ENCODE data around the gene PAFAH1B2.
"Not testable (repeated sequence)": the region's sequence is repeated elsewhere in the genome, so short reads cannot be mapped to it uniquely, and the experiment has no call there.

PAFAH1B2 gene

GRCh38 chr11:117127171-117127901 lies 16.8 kb upstream of the PAFAH1B2 start:
- DNase-seq (ENCODE audit: low spot score), result no peak

DNA sequence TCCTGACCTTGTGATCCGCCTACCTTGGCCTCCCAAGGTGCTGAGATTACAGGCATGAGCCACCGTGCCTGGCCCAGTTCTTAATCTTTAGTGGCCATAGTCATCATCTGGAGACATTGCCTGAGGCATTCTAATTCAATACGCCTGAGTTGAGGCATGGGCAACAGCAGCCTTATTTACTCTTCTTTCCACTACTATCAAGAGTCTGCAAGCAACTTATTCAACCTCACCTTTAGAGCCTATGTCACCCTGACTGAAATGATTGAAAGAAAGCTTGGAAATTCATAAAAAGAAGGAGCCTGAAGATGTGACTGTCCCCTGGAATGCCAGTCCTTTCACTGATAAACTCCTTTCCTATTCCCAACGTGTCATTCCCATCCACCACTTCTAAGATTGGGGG lies 15.8 kb upstream of the PAFAH1B2 start:
- DNase-seq (ENCODE audit: low spot score), result no peak

GRCh38 chr11:117130396-117130795 lies 13.7 kb upstream of the PAFAH1B2 start:
- DNase-seq (ENCODE audit: low spot score), result peak; percentile 62

- peak; percentile 80 for DNase-seq (ENCODE audit: low spot score)
Observed at GRCh38 chr11:117130879-117131278, 13.2 kb upstream of the PAFAH1B2 start.

- no peak for DNase-seq (ENCODE audit: low spot score)
Observed at GRCh38 chr11:117134431-117134830, 9.7 kb upstream of the PAFAH1B2 start.

DNA sequence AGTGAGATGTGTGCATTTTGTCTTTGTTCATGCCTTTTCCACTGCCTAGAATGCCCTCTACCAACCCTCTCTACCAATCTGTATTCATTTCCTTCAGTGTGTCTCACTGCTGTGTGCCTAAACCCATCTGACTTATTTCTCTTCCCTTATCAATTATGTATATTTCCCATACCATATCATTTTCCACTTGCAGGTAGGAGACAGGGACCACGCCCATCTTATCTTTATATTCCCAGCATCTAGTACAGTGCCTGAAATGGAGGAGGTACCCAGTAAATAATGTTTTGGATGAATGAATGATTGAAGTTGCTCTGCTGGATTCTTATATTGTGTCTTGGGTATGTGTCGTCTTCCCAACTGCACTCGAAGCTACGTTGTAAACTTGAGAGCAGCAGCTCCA lies 9.1 kb upstream of the PAFAH1B2 start:
- DNase-seq (ENCODE audit: low spot score), result not testable (repeated sequence)

GRCh38 chr11:117137223-117138086 lies 6.6 kb upstream of the PAFAH1B2 start:
- not testable (repeated sequence) for DNase-seq (ENCODE audit: low spot score)

GRCh38 chr11:117143390-117143789 lies 697 bp upstream of the PAFAH1B2 start:
- peak; percentile 52 for DNase-seq (ENCODE audit: low spot score)

- peak; percentile 78 for DNase-seq (ENCODE audit: low spot score)
Observed at GRCh38 chr11:117144477-117145392, 648 bp downstream of the PAFAH1B2 start.

GRCh38 chr11:117145393-117145761 lies 1.3 kb downstream of the PAFAH1B2 start:
- peak; percentile 58 for DNase-seq (ENCODE audit: low spot score)

DNA sequence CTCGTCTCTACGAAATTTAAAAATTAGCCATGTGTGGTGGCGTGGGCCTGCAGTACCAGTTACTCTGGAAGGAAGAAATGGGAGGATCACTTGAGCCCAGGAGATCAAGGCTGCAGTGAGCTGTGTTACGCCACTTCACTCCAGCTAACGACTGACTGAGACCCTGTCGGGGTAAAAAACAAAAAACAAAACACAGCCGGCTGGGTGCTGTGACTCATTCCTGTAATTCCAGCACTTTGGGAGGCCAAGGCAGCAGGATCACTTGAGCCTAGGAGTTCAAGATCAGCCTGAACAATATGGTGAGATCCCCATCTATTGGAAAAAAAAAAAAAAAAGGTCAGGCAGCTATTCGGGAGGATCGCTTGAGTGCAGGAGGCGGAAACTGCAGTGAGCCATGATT lies 2.4 kb downstream of the PAFAH1B2 start:
- peak; percentile 25 for DNase-seq (ENCODE audit: low spot score)

DNA sequence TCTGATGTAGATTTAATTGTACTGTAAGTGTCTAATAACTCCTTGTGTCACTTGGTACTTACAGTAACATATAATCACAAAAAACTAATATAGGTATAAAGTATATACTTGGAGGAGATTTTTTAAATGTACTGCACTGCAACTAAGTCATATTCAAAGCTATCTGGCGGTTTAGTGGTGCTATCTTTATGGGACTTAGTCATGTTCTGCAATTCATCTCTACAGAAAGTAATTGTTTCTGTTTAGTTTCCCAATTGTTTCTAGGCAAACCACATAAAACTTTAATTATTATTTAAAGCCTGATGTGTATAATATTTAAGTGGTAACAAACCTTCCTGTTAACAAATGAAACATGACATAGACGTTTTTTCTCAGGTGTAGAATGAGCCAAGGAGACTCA lies 8.0 kb downstream of the PAFAH1B2 start:
- no peak for DNase-seq (ENCODE audit: low spot score)

DNA sequence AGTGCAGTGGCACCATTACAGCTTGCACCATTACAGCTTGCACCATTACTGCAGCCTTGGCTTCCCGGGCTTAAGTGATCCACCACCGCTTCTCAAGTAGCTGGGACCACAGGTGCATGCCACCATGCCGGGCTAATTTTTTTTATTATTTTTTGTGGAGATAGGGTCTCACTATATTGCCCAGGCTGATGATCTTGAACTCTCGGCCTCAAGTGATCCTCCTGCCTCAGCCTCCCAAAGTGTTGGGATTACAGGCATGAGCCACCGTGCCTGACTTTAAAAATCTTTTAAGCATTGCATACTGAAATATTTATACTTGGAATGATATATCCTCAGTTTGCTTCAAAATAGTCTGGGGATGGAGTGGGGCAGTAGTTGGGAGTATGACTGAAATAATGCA lies 10.4 kb downstream of the PAFAH1B2 start:
- no peak for DNase-seq (ENCODE audit: low spot score)

DNA sequence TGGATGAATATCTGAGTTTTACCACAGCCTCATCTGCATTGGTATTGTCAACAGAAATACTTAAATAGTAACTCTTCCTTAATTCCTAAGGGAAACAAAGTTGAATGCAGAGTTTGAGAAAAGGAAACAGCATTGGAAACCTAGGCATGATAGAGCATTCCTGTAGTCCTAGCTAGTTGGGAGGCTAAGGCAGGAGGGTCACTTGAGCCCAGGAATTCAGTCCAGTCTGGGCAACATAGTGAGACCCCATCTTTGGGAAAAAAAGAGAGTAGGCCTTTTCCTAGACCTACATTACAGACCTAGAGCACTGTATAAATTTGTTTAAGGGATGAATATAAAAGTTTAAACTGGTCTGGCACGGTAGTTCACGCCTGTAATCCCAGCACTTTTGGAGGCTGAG lies 13.4 kb downstream of the PAFAH1B2 start:
- no peak for DNase-seq (ENCODE audit: low spot score)

DNA sequence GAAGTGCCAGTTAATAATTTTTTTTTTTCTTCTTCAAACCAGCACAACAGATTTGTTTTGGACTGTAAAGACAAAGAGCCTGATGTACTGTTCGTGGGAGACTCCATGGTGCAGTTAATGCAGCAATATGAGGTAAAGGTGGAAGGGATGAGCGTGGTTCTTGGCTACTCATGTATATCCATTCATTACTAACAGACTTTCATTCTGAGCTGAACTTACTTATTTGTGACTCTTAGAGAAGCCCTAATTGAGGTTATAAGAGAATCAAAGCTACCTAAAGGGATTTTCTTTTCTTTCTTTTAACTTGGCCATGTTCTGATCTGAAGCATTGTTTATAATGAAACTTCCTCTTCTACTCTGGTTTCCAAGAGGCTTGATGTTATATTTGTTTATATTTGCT lies 15.8 kb downstream of the PAFAH1B2 start:
- DNase-seq (ENCODE audit: low spot score), result no peak

DNA sequence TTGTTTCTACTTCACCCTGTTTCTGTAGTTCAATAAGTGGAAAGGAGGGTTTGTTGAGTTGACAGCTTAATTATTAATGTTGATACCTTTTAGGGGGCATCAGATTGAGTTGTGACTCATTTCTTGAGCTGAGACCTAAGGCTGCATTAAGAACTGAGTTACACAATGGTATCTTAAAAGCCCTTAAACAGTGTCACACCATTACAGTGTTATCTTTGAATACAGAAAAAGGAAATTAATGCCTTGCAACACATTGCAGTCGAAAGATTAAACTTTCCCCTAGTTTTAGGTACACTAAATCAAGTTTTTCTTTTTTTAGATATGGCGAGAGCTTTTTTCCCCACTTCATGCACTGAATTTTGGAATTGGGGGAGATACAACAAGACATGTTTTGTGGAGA lies 16.7 kb downstream of the PAFAH1B2 start:
- DNase-seq (ENCODE audit: low spot score), result no peak

- no peak for DNase-seq (ENCODE audit: low spot score)
Observed at GRCh38 chr11:117166491-117166890, 22.4 kb downstream of the PAFAH1B2 start.

GRCh38 chr11:117169736-117170135 lies 25.6 kb downstream of the PAFAH1B2 start:
- DNase-seq (ENCODE audit: low spot score), result no peak

DNA sequence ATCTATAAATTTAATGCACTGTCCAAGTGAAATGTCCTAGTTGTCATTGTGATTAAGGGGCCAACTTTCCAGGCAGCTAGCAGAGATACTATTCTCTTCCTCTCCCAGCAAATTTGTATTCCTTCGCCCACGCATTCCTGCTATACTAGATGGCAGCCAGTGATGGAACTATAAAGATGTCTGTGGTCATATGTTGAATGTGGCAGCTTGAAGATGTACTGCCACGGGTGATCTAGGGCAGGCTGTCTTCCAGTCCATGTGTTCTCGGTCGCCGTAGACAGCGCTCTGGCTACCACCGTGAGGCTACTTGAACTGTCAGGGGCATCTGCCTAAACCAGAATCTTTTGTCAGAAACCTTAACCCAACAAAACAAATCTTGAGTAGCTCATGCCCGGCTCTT lies 26.1 kb downstream of the PAFAH1B2 start:
- no peak for DNase-seq (ENCODE audit: low spot score)

DNA sequence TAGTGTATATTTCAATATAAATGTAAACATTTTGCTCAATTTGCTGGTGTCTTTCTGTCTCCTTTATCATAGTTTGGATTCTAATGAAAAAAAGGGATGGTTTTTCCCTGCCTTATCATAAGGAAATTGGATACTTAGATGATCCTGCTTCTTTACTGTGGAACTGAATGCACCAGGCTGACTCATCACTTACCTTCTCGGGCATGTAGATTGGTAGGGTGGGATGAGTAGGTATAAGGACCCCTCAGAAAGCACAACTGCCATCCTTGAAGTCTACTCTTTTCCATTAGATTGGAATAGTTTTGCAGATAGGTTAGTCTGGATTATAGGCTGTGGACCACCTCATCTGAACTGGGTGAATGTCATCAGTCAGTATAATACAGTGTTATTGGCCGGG lies 26.9 kb downstream of the PAFAH1B2 start:
- DNase-seq (ENCODE audit: low spot score), result no peak

- no peak for DNase-seq (ENCODE audit: low spot score)
Observed at GRCh38 chr11:117171404-117172061, 27.4 kb downstream of the PAFAH1B2 start.

Data from kidney tubule cell (primary cell).